ENCODE results near the gene TMEM8B. TPM values are rescaled to one million over a fixed set of nuclear protein-coding genes. Genes with fewer than 3 reads are reported as not detected.

The TMEM8B gene
- total RNA-seq, 3 donors from 2014 or later, result 12.4 to 22.8 (median 18.9) TPM

DNA sequence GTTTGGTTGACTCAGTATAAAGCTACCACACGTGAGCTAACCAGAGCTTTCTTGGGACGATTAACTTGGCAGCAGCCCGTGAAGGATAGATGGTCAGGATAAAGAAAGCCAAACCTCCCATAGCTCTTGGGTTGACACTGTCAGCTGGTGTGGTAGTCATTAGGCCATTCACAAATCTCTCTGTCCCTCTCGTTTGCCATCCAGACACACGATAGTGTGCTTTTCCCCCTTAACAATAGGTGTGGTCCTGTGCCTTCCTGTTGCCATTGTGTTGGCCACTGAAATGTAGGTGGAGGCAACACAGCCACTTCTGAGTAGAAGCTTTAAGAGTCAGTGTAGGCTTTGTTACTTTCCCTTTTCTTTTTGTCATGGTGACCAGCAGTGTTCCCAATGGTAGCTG lies 29.4 kb downstream of the TMEM8B start:
- TF ChIP-seq, protein P1, sequence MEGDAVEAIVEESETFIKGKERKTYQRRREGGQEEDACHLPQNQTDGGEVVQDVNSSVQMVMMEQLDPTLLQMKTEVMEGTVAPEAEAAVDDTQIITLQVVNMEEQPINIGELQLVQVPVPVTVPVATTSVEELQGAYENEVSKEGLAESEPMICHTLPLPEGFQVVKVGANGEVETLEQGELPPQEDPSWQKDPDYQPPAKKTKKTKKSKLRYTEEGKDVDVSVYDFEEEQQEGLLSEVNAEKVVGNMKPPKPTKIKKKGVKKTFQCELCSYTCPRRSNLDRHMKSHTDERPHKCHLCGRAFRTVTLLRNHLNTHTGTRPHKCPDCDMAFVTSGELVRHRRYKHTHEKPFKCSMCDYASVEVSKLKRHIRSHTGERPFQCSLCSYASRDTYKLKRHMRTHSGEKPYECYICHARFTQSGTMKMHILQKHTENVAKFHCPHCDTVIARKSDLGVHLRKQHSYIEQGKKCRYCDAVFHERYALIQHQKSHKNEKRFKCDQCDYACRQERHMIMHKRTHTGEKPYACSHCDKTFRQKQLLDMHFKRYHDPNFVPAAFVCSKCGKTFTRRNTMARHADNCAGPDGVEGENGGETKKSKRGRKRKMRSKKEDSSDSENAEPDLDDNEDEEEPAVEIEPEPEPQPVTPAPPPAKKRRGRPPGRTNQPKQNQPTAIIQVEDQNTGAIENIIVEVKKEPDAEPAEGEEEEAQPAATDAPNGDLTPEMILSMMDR (IDR thresholded peaks at IDR 0.05), result no peak
- H3K4me1 ChIP-seq (ENCODE audit: low read depth), result no peaks in the 10 kb centered on the region
- intact Hi-C loops (cut with DNase I, micrococcal nuclease), result no loop called here
- H3K4me3 ChIP-seq, result no peak overlapping the region
- H3K36me3 ChIP-seq (ENCODE audit: low read depth), result no peaks in the 10 kb centered on the region
- DNase-seq (no peak), ATAC-seq (no peak)
- no peaks in the 10 kb centered on the region for H3K9me3 ChIP-seq

DNA sequence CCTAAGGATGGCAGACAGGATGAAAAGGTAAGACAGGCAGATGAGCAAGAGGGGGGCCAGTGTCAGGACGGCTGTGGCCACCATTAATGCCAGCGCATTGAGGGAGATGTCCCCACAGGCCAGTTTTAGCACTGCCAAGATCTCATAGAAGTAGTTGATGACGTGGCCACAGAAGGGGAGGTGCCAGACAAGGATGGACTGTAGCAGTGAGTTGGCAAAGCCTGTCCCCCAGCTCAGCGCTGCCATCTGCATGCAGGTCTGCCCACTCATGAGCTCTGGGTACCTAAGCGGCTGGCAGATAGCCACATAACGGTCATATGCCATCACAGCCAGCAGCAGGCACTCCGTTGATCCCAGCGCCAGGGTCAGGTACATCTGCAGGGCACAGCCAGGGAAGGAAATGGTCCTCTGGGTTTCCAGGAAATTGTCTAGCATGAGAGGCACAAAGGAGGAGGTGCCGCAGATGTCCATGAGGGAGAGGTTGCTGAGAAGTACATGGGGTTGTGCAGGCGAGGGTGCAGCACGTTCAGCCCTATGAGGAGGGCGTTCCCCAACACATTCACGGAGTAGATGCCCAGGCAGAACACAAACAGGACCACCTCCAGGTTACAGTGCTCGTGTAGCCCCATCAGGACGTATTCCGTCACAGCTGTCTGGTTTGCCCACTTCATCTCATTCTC lies 30.4 kb downstream of the TMEM8B start:
- H3K4me3 ChIP-seq, result no peak overlapping the region
- TF ChIP-seq, protein P1 (IDR thresholded peaks at IDR 0.05), result no peak
- no peaks in the 10 kb centered on the region for H3K9me3 ChIP-seq
- intact Hi-C loops (cut with DNase I, micrococcal nuclease), result no loop called here
- ATAC-seq, result peak; percentile 33
- no peaks in the 10 kb centered on the region for H3K4me1 ChIP-seq (ENCODE audit: low read depth)
- DNase-seq, result no peak
- no peaks in the 10 kb centered on the region for H3K36me3 ChIP-seq (ENCODE audit: low read depth)

DNA sequence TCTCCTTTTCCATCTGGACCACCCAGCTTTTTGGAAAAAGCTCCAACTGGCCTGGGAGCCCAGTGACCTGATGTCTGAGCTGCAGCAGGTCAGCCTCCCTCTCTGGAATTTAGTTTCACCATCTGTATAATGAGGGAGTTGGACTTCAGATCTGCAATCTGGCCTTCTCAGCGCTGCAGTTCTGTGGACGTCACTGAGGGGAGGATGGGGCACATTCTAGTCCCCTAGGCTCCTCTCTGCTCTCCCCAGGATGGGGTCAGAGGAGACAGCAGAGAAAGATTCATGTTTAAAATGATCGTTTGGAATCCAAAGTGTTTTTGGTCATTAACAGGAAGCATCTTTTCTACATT lies 30.9 kb downstream of the TMEM8B start:
- H3K36me3 ChIP-seq (ENCODE audit: low read depth), result no peaks in the 10 kb centered on the region
- no peak overlapping the region for H3K4me3 ChIP-seq
- ATAC-seq (no peak), DNase-seq (no peak)
- H3K9me3 ChIP-seq, result no peaks in the 10 kb centered on the region
- intact Hi-C loops (cut with DNase I, micrococcal nuclease), result no loop called here
- TF ChIP-seq, protein P1 (IDR thresholded peaks at IDR 0.05), result no peak
- no peaks in the 10 kb centered on the region for H3K4me1 ChIP-seq (ENCODE audit: low read depth)

DNA sequence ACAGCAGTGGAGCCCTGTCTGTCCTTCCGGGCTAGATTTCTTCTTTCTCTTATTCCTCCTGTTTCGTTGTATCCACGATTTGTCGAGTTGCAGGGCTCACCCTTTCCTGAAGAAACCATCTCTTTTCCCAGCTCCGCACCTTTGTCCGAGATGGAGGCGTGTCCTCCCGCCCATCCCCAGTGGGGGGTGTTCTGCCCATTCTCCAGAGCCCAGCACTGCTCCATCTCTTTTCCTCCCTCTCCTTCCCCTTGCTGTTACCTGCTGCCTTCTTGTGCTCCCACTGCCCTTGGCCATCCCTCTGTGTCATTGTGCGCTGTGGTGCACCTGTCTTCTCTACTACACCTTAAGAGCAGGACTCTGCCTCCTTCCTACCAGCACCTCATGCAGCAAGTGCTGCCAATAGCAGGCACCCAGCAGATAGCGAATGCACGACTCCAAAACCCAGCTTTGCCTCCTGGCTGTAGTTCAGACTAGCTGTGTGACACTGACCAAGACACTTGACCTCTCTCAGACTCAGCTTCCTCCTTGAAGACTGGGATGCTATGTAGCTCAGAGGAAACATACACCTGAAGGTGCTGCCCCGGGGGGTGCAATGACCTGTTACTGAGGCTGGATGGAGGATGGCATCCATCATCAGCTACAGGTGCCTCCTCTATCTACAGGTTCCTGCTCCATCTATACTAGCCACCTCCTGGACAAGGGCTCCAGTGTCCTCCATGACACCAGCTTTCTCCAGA lies 32.3 kb downstream of the TMEM8B start:
- TF ChIP-seq, protein P1 (IDR thresholded peaks at IDR 0.05), result no peak
- intact Hi-C loops (cut with DNase I, micrococcal nuclease), result no loop called here
- ATAC-seq, result no peak

DNA sequence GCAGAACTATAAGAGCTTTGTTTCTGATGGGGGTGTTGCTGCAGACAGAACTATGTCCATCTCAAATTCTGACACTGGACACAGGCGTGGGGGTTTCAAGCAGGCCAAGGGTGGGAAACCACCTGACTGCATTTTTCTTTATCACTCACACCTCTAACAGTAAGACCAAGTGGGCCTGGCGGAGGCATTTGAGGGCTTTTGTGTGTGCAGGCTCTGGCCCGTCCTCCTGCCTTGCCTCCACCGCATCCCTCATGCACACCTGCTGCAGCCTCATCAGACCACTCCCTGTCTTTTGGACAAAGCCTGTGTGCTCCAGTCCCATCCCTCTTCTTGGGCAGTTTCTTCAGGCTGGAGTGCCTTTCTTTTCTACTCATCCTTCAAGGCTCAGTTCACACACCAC lies 33.3 kb downstream of the TMEM8B start:
- ATAC-seq (no peak), DNase-seq (no peak)
- no peaks in the 10 kb centered on the region for H3K36me3 ChIP-seq (ENCODE audit: low read depth)
- TF ChIP-seq, protein P1 (IDR thresholded peaks at IDR 0.05), result no peak
- no peaks in the 10 kb centered on the region for H3K9me3 ChIP-seq
- intact Hi-C loops (cut with DNase I, micrococcal nuclease), result no loop called here
- no peaks in the 10 kb centered on the region for H3K4me1 ChIP-seq (ENCODE audit: low read depth)
- H3K4me3 ChIP-seq, result no peak overlapping the region

More for the DNA sequence above, 32.3 kb downstream of the TMEM8B start:
- DNase-seq, result no peak
- H3K4me3 ChIP-seq, result no peak overlapping the region
- no peaks in the 10 kb centered on the region for H3K36me3 ChIP-seq (ENCODE audit: low read depth)
- no peaks in the 10 kb centered on the region for H3K4me1 ChIP-seq (ENCODE audit: low read depth)
- no peaks in the 10 kb centered on the region for H3K9me3 ChIP-seq

All from mucosa of descending colon (tissue), 3 donors.